Coronary artery (tissue), 2 donors: ENCODE data around the gene SLC22A7.

Source experiments
- DNase-seq: peaks from one replicate; pipeline ENCODE4 v3.0.0-alpha.2; 2017; ENCODE audit warnings: low spot score
- H3K27ac ChIP-seq, 2 donors: fragments of 200-600 bp; sonication (generic); one replicate each; pipeline ENCODE4 v1.5.1; 2016 to 2019
- H3K4me3 ChIP-seq: fragments of 200-600 bp; sonication (generic); 2 replicates; pipeline ENCODE4 v1.5.1; 2016; ENCODE audit warnings: mild to moderate bottlenecking, moderate library complexity
- TF ChIP-seq, protein P1 (sequence below): fragments of 200-600 bp; sonication (generic); IDR thresholded peaks from one replicate; pipeline ENCODE4 v1.5.1; 2019; ENCODE audit warnings: antibody characterized with exemption

The SLC22A7 gene

DNA sequence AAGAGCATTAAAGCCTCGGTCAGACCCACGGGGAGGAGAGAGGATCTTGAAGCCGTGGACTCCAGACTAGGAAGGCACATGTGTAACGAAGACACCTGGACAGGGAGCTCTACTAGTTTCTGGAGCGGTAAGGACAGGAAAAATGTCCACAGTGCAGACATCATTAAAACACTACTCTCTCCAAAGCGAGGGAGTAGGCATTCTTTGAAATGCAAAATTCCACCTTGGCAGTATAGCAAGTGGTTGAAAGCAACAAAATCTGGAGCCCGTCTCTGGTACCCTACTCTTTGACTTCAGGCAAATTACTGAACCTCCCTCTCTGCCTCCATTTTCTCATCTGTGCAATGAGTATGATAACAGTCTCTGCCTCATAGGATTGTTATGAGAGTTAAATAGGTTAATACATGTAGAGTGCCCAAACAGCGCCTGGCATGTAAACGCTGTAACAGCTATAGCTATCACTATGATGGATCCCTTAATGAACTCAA, 11.0 kb downstream of the SLC22A7 start:
- DNase-seq, result no peak

GRCh38 chr6:43310134-43310533, 12.1 kb downstream of the SLC22A7 start:
- Histone ChIP-seq H3K4me3 (no peak overlapping the region), H3K27ac (no peak overlapping the region)
- TF ChIP-seq, protein P1, sequence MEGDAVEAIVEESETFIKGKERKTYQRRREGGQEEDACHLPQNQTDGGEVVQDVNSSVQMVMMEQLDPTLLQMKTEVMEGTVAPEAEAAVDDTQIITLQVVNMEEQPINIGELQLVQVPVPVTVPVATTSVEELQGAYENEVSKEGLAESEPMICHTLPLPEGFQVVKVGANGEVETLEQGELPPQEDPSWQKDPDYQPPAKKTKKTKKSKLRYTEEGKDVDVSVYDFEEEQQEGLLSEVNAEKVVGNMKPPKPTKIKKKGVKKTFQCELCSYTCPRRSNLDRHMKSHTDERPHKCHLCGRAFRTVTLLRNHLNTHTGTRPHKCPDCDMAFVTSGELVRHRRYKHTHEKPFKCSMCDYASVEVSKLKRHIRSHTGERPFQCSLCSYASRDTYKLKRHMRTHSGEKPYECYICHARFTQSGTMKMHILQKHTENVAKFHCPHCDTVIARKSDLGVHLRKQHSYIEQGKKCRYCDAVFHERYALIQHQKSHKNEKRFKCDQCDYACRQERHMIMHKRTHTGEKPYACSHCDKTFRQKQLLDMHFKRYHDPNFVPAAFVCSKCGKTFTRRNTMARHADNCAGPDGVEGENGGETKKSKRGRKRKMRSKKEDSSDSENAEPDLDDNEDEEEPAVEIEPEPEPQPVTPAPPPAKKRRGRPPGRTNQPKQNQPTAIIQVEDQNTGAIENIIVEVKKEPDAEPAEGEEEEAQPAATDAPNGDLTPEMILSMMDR, result no peak
- DNase-seq, result no peak

More for the DNA sequence above, 11.0 kb downstream of the SLC22A7 start:
- no peak overlapping the region for H3K27ac ChIP-seq
- TF ChIP-seq, protein P1, result no peak
- peak overlapping the region; percentile 67 for H3K4me3 ChIP-seq

- H3K4me3 ChIP-seq, result no peak overlapping the region
- no peak overlapping the region for H3K27ac ChIP-seq
- TF ChIP-seq, protein P1, result no peak
- DNase-seq, result no peak
Measured at GRCh38 chr6:43310624-43311023, 12.6 kb downstream of the SLC22A7 start.

DNA sequence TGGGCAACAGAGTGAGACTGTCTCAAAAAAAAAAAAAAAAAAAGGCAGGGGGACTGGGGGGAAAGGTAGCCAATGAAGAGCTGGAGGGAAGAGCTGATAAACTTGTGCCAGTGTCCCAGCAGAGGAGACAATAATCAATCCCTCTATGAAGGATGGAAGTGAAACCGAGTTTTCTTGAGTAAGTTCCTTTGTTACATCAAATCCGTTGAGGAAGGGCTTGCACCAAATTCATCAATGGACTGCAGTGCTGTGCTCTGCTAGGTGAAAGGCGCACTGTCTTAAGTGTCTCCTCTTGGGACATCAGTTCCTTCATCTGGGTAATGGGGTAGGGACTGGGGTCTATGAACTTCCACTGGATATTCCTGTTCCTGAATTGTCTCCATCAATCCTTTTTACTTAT, 13.6 kb downstream of the SLC22A7 start:
- no peak for DNase-seq
- H3K27ac ChIP-seq, result no peak overlapping the region
- no peak overlapping the region for H3K4me3 ChIP-seq
- TF ChIP-seq, protein P1, result no peak

- TF ChIP-seq, protein P1, result no peak
- Histone ChIP-seq H3K27ac (no peak overlapping the region), H3K4me3 (no peak overlapping the region)
- DNase-seq, result no peak
Measured at GRCh38 chr6:43313813-43314212, 15.8 kb downstream of the SLC22A7 start.

- DNase-seq, result no peak
- TF ChIP-seq, protein P1, result no peak
- Histone ChIP-seq H3K27ac (no peak overlapping the region), H3K4me3 (no peak overlapping the region)
Measured at GRCh38 chr6:43318011-43318410, 20.0 kb downstream of the SLC22A7 start.

DNA sequence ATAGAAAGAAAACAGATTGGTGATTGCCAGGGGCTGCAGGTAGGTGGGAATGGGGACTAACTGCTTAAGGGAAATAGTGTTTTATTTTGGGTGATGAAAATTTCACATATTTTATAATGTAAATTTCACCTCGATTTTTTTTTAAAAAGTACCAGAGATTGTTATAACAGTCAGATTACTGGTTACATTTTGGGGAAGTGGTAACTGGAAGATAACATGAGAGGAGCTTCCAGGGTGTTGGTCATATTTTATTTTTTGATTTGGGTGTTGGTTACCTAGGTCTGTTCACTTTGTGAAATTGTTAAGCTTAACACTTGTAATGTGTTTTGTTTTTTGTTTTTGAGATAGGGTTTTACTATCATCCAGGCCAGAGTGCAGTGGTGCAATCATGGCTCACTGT, 27.8 kb downstream of the SLC22A7 start:
- H3K27ac ChIP-seq, result no peak overlapping the region
- DNase-seq, result no peak
- TF ChIP-seq, protein P1, result no peak
- no peak overlapping the region for H3K4me3 ChIP-seq
